Kidney epithelial cell (primary cell): ENCODE data around the gene CIAO1. TPM values are rescaled to one million over a fixed set of nuclear protein-coding genes. Genes with fewer than 3 reads are reported as not detected.

ENCODE experiments used
- DNase-seq: peaks from one replicate; pipeline ENCODE4 v3.0.0-alpha.2; 2010; ENCODE audit warnings: low read depth
- H3K27me3 ChIP-seq: 2 replicates; pipeline ENCODE4 v1.6.0; 2011; ENCODE audit warnings: low read length; ENCODE audit not compliant: control insufficient read depth, insufficient read depth
- H3K36me3 ChIP-seq: 2 replicates; pipeline ENCODE4 v1.5.1; 2011; ENCODE audit warnings: low read length; ENCODE audit not compliant: control insufficient read depth, insufficient read depth
- H3K4me3 ChIP-seq: 2 replicates; pipeline ENCODE4 v1.5.1; 2011; ENCODE audit warnings: low read depth, mild to moderate bottlenecking, control low read depth, low read length
- CTCF ChIP-seq: IDR thresholded peaks from 2 replicates; pipeline ENCODE4 v1.5.1; 2011; ENCODE audit warnings: mild to moderate bottlenecking, moderate library complexity, low read length, control low read depth, inconsistent platforms; ENCODE audit not compliant: insufficient read depth, poor library complexity, severe bottlenecking
- total RNA-seq: library from RNA; depleted of rRNA; stranded (reverse); fragments of >200 nt; gene quantifications from 2 replicates; pipeline ENCODE4 v1.2.3, GENCODE V29; 2015

Gene CIAO1
- total RNA-seq, 1 donor from 2014 or later, result 73.7 TPM

- Histone ChIP-seq H3K27me3 (no peaks in the 10 kb centered on the region), H3K4me3 (no peak overlapping the region), H3K36me3 (no peaks in the 10 kb centered on the region)
- TF ChIP-seq CTCF, result no peak
- DNase-seq, result no peak
Observed at GRCh38 chr2:96240341-96241038, 25.5 kb upstream of the CIAO1 start.

- no peaks in the 10 kb centered on the region for H3K36me3 ChIP-seq
- H3K4me3 ChIP-seq, result no peak overlapping the region
- TF ChIP-seq CTCF, result no peak
- no peak for DNase-seq
- no peaks in the 10 kb centered on the region for H3K27me3 ChIP-seq
Observed at GRCh38 chr2:96241227-96241626, 24.8 kb upstream of the CIAO1 start.

GRCh38 chr2:96241900-96242611, 24.0 kb upstream of the CIAO1 start:
- Histone ChIP-seq H3K36me3 (no peaks in the 10 kb centered on the region), H3K27me3 (no peaks in the 10 kb centered on the region), H3K4me3 (no peak overlapping the region)
- DNase-seq, result no peak
- no peak for TF ChIP-seq CTCF

- no peak overlapping the region for H3K4me3 ChIP-seq
- H3K27me3 ChIP-seq, result no peaks in the 10 kb centered on the region
- TF ChIP-seq CTCF, result no peak
- no peaks in the 10 kb centered on the region for H3K36me3 ChIP-seq
- no peak for DNase-seq
Observed at GRCh38 chr2:96243843-96244242, 22.2 kb upstream of the CIAO1 start.

GRCh38 chr2:96245609-96246390, 20.2 kb upstream of the CIAO1 start:
- DNase-seq, result no peak
- no peak for TF ChIP-seq CTCF
- H3K36me3 ChIP-seq, result no peaks in the 10 kb centered on the region
- no peaks in the 10 kb centered on the region for H3K27me3 ChIP-seq
- H3K4me3 ChIP-seq, result no peak overlapping the region
